T-helper 17 cell (primary cell): Measurements from ENCODE around the gene FBXW10B. TPM values are rescaled to one million over a fixed set of nuclear protein-coding genes. Genes with fewer than 3 reads are reported as not detected.
"Not testable (repeated sequence)": the region's sequence is repeated elsewhere in the genome, so short reads cannot be mapped to it uniquely, and the experiment has no call there.

Experiments used
- ATAC-seq: fragments of 150-1000 bp; cut with Tn5 transposase; 2 replicates; pipeline ENCODE4 v1.10.0; 2021; ENCODE audit warnings: mild to moderate bottlenecking, moderate library complexity
- DNase-seq, 3 donors: peaks; one replicate each; pipeline versions ENCODE4 v3.0.0 to v3.0.0-alpha.2; 2020 to 2021
- H3K9me3 ChIP-seq: one replicate; pipeline ENCODE4 v1.7.0; 2013; ENCODE audit warnings: low read length, mild to moderate bottlenecking; ENCODE audit not compliant: control insufficient read depth, poor library complexity, severe bottlenecking
- H3K27ac Mint-ChIP-seq: one replicate; pipeline ENCODE4 v1.8.0; 2022; ENCODE audit warnings: mild to moderate bottlenecking, moderate library complexity, mixed read lengths
- H3K27me3 Mint-ChIP-seq: one replicate; pipeline ENCODE4 v1.8.0; 2022; ENCODE audit warnings: mixed read lengths
- H3K36me3 Mint-ChIP-seq: one replicate; pipeline ENCODE4 v1.8.0; 2022; ENCODE audit warnings: low read depth, mixed read lengths
- H3K4me1 Mint-ChIP-seq: one replicate; pipeline ENCODE4 v1.8.0; 2022; ENCODE audit warnings: mild to moderate bottlenecking, mixed read lengths
- H3K4me3 Mint-ChIP-seq: one replicate; pipeline ENCODE4 v1.8.0; 2022; ENCODE audit warnings: mild to moderate bottlenecking, moderate library complexity, mixed read lengths
- total RNA-seq, 4 donors: library from RNA in 2 of 4; stranded (reverse) in 2 of 4; gene quantifications; one replicate each; pipeline ENCODE4 v1.2.3 and lab custom pipeline; 2022 to 2026

FBXW10B gene
- total RNA-seq, 2 donors from 2014 or later, result 0.78 TPM; not detected in 1

GRCh38 chr17:15651583-15652110, 32.1 kb upstream of the FBXW10B start:
- Mint-ChIP-seq H3K4me3 (peak overlapping the region; percentile 73), H3K4me1 (peaks cover 9% of the 10 kb centered on the region), H3K27me3 (no peaks in the 10 kb centered on the region), H3K36me3 (peaks cover 2% of the 10 kb centered on the region), H3K27ac (peak overlapping the region; percentile 86)
- DNase-seq (no peak), ATAC-seq (peak; percentile 72)
- no peaks in the 10 kb centered on the region for H3K9me3 ChIP-seq

GRCh38 chr17:15650741-15651582, 31.5 kb upstream of the FBXW10B start:
- no peaks in the 10 kb centered on the region for H3K27me3 Mint-ChIP-seq
- peaks cover 10% of the 10 kb centered on the region for H3K4me1 Mint-ChIP-seq
- H3K9me3 ChIP-seq, result no peaks in the 10 kb centered on the region
- H3K4me3 Mint-ChIP-seq, result peak overlapping the region; percentile 73
- peak overlapping the region; percentile 86 for H3K27ac Mint-ChIP-seq
- peaks cover 2% of the 10 kb centered on the region for H3K36me3 Mint-ChIP-seq
- ATAC-seq (no peak), DNase-seq (no peak)

GRCh38 chr17:15649861-15650421, 30.4 kb upstream of the FBXW10B start:
- H3K4me3 Mint-ChIP-seq, result no peak overlapping the region
- ATAC-seq (no peak), DNase-seq (no peak)
- H3K4me1 Mint-ChIP-seq, result peaks cover 12% of the 10 kb centered on the region
- H3K36me3 Mint-ChIP-seq, result peaks cover 2% of the 10 kb centered on the region
- H3K9me3 ChIP-seq, result no peaks in the 10 kb centered on the region
- no peaks in the 10 kb centered on the region for H3K27me3 Mint-ChIP-seq
- H3K27ac Mint-ChIP-seq, result peak overlapping the region; percentile 86

DNA sequence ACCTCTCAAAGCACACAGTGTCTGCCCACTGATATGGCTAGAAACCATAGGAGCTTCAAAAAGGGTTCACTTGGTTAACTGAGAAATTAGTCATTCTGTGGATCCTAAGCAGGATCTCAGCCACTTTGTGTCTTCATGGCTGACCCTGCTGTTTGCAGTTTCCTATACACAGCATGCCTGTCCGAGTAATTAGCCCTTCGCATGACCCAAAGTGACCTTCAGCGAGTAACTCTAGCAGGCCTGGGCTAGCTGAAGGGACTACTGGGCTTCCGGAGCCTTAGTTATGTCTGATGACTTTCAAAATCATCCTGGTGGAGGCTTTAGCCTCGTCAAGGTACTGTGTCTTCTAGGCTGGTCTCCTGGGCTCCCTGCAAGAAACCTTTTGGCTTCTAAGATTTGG, 28.9 kb upstream of the FBXW10B start:
- no peak for DNase-seq
- H3K36me3 Mint-ChIP-seq, result no peaks in the 10 kb centered on the region
- H3K4me3 Mint-ChIP-seq, result no peak overlapping the region
- no peak overlapping the region for H3K27ac Mint-ChIP-seq
- H3K9me3 ChIP-seq, result no peaks in the 10 kb centered on the region
- ATAC-seq, result no peak
- no peaks in the 10 kb centered on the region for H3K27me3 Mint-ChIP-seq
- peaks cover 9% of the 10 kb centered on the region for H3K4me1 Mint-ChIP-seq

DNA sequence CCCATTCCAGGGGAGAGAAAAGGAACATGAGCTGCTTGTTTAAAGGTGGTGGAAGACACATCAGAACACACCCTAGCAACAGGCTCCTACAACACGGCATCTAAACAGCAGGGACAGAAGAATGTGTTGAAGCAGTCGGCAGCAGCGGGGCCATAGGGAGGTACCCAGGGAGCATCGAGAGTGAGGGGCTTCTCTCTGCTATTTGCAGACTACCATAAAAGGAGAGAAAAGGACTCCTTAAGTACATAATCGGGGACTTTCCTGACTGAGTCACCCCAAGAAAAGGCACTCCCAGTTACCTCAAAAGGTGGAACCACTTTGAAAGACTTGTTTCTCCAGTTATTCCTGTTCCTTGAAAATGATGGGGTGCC, 26.4 kb upstream of the FBXW10B start:
- not testable (repeated sequence) for DNase-seq, H3K9me3 ChIP-seq, H3K4me1 Mint-ChIP-seq, H3K27me3 Mint-ChIP-seq, ATAC-seq, H3K36me3 Mint-ChIP-seq, H3K4me3 Mint-ChIP-seq
- H3K27ac Mint-ChIP-seq, result peak overlapping the region; percentile 2

GRCh38 chr17:15645099-15645941, 25.8 kb upstream of the FBXW10B start:
- not testable (repeated sequence) for H3K4me3 Mint-ChIP-seq
- peak overlapping the region; percentile 2 for H3K27ac Mint-ChIP-seq

GRCh38 chr17:15642505-15643251, 23.2 kb upstream of the FBXW10B start:
- not testable (repeated sequence) for H3K27ac Mint-ChIP-seq, H3K36me3 Mint-ChIP-seq, ATAC-seq, H3K4me1 Mint-ChIP-seq, H3K9me3 ChIP-seq, H3K4me3 Mint-ChIP-seq, H3K27me3 Mint-ChIP-seq, DNase-seq

More at GRCh38 chr17:15645099-15645941, 25.8 kb upstream of the FBXW10B start:
- not testable (repeated sequence) for H3K27me3 Mint-ChIP-seq, H3K36me3 Mint-ChIP-seq, ATAC-seq, DNase-seq, H3K4me1 Mint-ChIP-seq, H3K9me3 ChIP-seq

- not testable (repeated sequence) for H3K27ac Mint-ChIP-seq, H3K27me3 Mint-ChIP-seq, H3K4me3 Mint-ChIP-seq, DNase-seq, ATAC-seq, H3K4me1 Mint-ChIP-seq, H3K9me3 ChIP-seq, H3K36me3 Mint-ChIP-seq
Measured at GRCh38 chr17:15642014-15642413, 22.5 kb upstream of the FBXW10B start.

GRCh38 chr17:15630930-15631453, 11.5 kb upstream of the FBXW10B start:
- H3K9me3 ChIP-seq, H3K27me3 Mint-ChIP-seq, DNase-seq, H3K27ac Mint-ChIP-seq, ATAC-seq, H3K4me1 Mint-ChIP-seq, H3K36me3 Mint-ChIP-seq, H3K4me3 Mint-ChIP-seq: not testable (repeated sequence)

GRCh38 chr17:15629991-15630390, 10.5 kb upstream of the FBXW10B start:
- H3K4me3 Mint-ChIP-seq, ATAC-seq, H3K4me1 Mint-ChIP-seq, H3K36me3 Mint-ChIP-seq, H3K27me3 Mint-ChIP-seq, DNase-seq, H3K9me3 ChIP-seq, H3K27ac Mint-ChIP-seq: not testable (repeated sequence)

DNA sequence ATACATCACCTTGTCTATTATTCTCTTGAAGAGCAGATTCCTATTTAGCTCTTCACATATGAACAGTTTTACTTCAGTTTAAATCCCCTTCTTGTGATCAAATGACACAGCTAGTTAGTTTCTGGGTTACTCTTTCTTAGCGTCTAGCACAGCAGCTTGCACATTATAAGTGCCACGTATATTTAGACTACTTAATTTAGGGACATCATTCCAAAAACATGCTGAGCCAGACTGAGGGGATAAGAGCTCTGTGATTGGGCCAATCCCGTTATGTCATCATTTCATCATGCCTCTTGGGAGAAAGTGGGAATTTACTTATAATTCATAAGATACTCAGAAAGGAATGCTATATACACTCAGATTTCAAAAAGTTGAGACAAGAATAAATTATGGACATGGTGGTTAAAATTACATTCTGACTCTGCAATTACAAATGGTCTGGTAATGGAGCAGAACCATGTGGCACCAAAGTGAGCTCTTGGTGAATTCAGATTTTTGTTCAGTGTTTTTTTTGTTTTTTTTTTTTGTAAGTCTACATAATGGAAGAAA, 4.2 kb upstream of the FBXW10B start:
- H3K4me1 Mint-ChIP-seq, H3K36me3 Mint-ChIP-seq, ATAC-seq, DNase-seq, H3K4me3 Mint-ChIP-seq, H3K27me3 Mint-ChIP-seq, H3K27ac Mint-ChIP-seq, H3K9me3 ChIP-seq: not testable (repeated sequence)

GRCh38 chr17:15623255-15623654, 3.8 kb upstream of the FBXW10B start:
- not testable (repeated sequence) for H3K4me1 Mint-ChIP-seq, H3K9me3 ChIP-seq, DNase-seq, H3K36me3 Mint-ChIP-seq, H3K4me3 Mint-ChIP-seq, H3K27ac Mint-ChIP-seq, ATAC-seq, H3K27me3 Mint-ChIP-seq
